Adrenal gland (tissue), 12 donors: ENCODE data around the gene LOXL1. TPM values are rescaled to one million over a fixed set of nuclear protein-coding genes. Genes with fewer than 3 reads are reported as not detected.
A peak's percentile ranks its signal among the peaks of the same experiment; 100 is the strongest.

Experiments
- DNase-seq, 7 donors: peaks; one replicate each; pipeline ENCODE4 v3.0.0-alpha.2; 2019 to 2020
- H3K27ac ChIP-seq, 5 donors: fragments of 200-600 bp; sonication (generic) in 4 of 5; 1 replicate in 3 of 5; 2 replicates in 2 of 5; pipeline versions ENCODE4 v1.5.1 to v1.8.0; 2016 to 2020; ENCODE audit warnings: mild to moderate bottlenecking in 1 of 5
- H3K27me3 ChIP-seq: fragments of 200-600 bp; 2 replicates; pipeline ENCODE4 v1.8.0; 2021
- H3K36me3 ChIP-seq, 2 donors: fragments of 200-600 bp; replicated peaks in 1 of 2; 1 replicate in 1 of 2; 2 replicates in 1 of 2; pipeline versions ENCODE4 v1.5.1 to v1.8.0; 2018 to 2022
- H3K4me1 ChIP-seq, 2 donors: fragments of 200-600 bp; replicated peaks in 1 of 2; 1 replicate in 1 of 2; 2 replicates in 1 of 2; pipeline versions ENCODE4 v1.5.1 to v1.8.0; 2018 to 2021
- H3K4me3 ChIP-seq, 4 donors: fragments of 200-600 bp; sonication (generic) in 3 of 4; one replicate each; pipeline ENCODE4 v1.5.1; 2016 to 2018
- H3K9me3 ChIP-seq, 3 donors: fragments of 200-600 bp; sonication (generic) in 1 of 3; replicated peaks in 1 of 3; 1 replicate in 2 of 3; 2 replicates in 1 of 3; pipeline versions ENCODE4 v1.5.1 to v1.8.0; 2016 to 2021
- POLR2A ChIP-seq, 2 donors: fragments of 450-650 bp; IDR thresholded peaks; one replicate each; pipeline ENCODE4 v1.6.1; 2017; ENCODE audit warnings: antibody characterized with exemption in 2 of 2, mild to moderate bottlenecking in 2 of 2, moderate library complexity in 1 of 2
- WGBS, 4 donors: extraction: QIAGEN DNeasy Blood & Tissue Kit in 2 of 4; methylation state at CpG; one replicate each; pipeline versions ENCODE4 v1.1.5 to v1.1.7; 2013 to 2017; 5-methylcytosine and 5-hydroxymethylcytosine counted together
- intact Hi-C, 2 donors: fragments of 100-400 bp; cut with DNase I; formaldehyde crosslinking; loops; one replicate each; pipeline versions ENCODE4 v1.14.1 to v1.15.0; 2022 to 2023
- polyA plus RNA-seq, 3 donors: library from polyadenylated mRNA; stranded (reverse); fragments of 200-250 nt in 2 of 3; fragments of 350-450 nt in 1 of 3; fragmentation: Illumina TruSeq in 1 of 3; extraction: RNeasy Lipid Tissue Mini Kit (QIAGEN cat#74804) in 1 of 3; gene quantifications; one replicate each; pipeline ENCODE4 v1.2.3, GENCODE V29; 2013 to 2014
- total RNA-seq, 9 donors: library from RNA; depleted of rRNA in 4 of 9; stranded (reverse); fragments of >200 nt in 4 of 9; fragments of 120-200 nt in 1 of 9; fragmentation: NEBNext Ultra II Directional in 1 of 9; extraction: Animal tissue kit (Norgen Biotek cat#: 25700) in 1 of 9; gene quantifications; one replicate each; pipeline versions ENCODE4 v1.1.0 to v1.2.4, GENCODE V29; 2013 to 2023
- TF ChIP-seq, protein P1 (sequence below), 6 experiments: fragments of 450-650 bp in 4 of 6; fragments of 200-600 bp in 2 of 6; sonication (generic) in 1 of 6; IDR thresholded peaks; 1 replicate in 5 of 6; 2 replicates in 1 of 6; pipeline versions ENCODE4 v1.5.1 to v1.8.0; 2016 to 2021; ENCODE audit warnings: antibody characterized with exemption in 6 of 6, mild to moderate bottlenecking in 2 of 6, moderate library complexity in 1 of 6
- donor health status: healthy with polysubstance abuse.
- donor health status: Bipolar disorder and iron deficiency.
- donor health status: DM: yes; HTN: yes; CAD: no.
- donor health status: DM: no; HTN: no; CAD: no.
- donor health status: DM: no; HTN: no; CAD: no.
- donor health status: DM: yes; HTN: yes; CAD: no.

The LOXL1 gene
- total and polyA plus RNA-seq, 12 donors, result 5.3 to 58.0 (median 10.9) TPM

DNA sequence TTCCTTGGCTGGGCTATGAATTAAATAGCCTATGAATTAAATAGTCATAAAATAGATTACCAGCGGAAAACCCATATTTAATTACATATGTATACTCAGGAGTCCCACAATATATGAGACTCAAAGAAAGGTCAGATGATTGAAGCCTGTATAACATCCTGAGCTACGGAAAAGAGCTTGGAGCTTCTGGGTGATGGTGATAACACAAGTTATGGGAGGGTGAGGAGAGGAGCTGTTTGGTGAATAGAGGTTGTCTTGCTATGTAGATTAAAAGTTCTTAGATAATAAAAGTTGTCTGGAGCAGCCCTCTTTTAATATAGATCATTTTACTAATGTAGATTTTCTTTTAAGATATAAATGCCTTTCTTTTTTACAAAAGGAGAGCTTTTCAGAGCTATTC, 70.0 kb downstream of the LOXL1 start:
- DNase-seq, result peak in 1 of 7 donors; percentile 1
- TF ChIP-seq, protein P1, sequence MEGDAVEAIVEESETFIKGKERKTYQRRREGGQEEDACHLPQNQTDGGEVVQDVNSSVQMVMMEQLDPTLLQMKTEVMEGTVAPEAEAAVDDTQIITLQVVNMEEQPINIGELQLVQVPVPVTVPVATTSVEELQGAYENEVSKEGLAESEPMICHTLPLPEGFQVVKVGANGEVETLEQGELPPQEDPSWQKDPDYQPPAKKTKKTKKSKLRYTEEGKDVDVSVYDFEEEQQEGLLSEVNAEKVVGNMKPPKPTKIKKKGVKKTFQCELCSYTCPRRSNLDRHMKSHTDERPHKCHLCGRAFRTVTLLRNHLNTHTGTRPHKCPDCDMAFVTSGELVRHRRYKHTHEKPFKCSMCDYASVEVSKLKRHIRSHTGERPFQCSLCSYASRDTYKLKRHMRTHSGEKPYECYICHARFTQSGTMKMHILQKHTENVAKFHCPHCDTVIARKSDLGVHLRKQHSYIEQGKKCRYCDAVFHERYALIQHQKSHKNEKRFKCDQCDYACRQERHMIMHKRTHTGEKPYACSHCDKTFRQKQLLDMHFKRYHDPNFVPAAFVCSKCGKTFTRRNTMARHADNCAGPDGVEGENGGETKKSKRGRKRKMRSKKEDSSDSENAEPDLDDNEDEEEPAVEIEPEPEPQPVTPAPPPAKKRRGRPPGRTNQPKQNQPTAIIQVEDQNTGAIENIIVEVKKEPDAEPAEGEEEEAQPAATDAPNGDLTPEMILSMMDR (IDR thresholded peaks at IDR 0.05), result no peak
- TF ChIP-seq POLR2A (IDR thresholded peaks at IDR 0.05), result no peak
- H3K9me3 ChIP-seq, result no peaks in the 10 kb centered on the region
- intact Hi-C loops, result no loop called here
- no peaks in the 10 kb centered on the region for H3K27me3 ChIP-seq
- H3K4me3 ChIP-seq, result peak overlapping the region in 2 of 4 donors; percentile 93
- 56 to 64% (median 57%) methylated on average over 2 of the region's 2 CpGs for WGBS, 4 donors
- peaks cover 0 to 18% of the 10 kb centered on the region in 2 donors for H3K36me3 ChIP-seq
- peaks cover 23 to 83% of the 10 kb centered on the region in 2 donors for H3K4me1 ChIP-seq
- peak overlapping the region in 4 of 5 donors; percentile 25 to 98 (median 63) for H3K27ac ChIP-seq

DNA sequence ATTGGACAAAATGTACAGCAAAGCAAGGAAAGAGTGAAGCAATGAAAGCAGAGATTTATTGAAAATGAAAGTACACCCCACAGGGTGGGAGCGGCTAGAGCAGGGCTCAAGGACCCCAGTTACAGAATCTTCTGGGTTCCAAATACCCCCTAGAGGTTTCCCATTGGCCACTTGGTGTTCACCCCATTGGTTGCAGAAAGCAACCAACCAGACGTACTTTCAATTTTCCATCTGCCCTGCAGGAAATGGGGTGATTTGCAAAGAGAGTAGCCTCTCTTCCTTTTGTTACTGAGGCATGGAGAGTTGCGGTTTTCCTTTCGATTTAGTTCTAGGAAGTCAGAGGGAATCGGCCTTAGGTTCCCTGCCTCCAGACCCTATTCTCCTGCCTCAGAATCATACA, 70.7 kb downstream of the LOXL1 start:
- intact Hi-C loops, result no loop called here
- Histone ChIP-seq H3K4me1 (peaks cover 17 to 78% of the 10 kb centered on the region in 2 donors), H3K27me3 (no peaks in the 10 kb centered on the region), H3K4me3 (peak overlapping the region in 1 of 4 donors; percentile 93), H3K9me3 (no peaks in the 10 kb centered on the region), H3K27ac (peak overlapping the region; percentile 6 to 86 (median 40)), H3K36me3 (peaks cover 0 to 18% of the 10 kb centered on the region in 2 donors)
- 36 to 49% (median 38%) methylated on average over 5 of the region's 5 CpGs for WGBS, 4 donors
- DNase-seq, result peak in 2 of 7 donors; percentile 32 to 55
- TF ChIP-seq, protein P1 (IDR thresholded peaks at IDR 0.05), result no peak
- no peak for TF ChIP-seq POLR2A (IDR thresholded peaks at IDR 0.05)

DNA sequence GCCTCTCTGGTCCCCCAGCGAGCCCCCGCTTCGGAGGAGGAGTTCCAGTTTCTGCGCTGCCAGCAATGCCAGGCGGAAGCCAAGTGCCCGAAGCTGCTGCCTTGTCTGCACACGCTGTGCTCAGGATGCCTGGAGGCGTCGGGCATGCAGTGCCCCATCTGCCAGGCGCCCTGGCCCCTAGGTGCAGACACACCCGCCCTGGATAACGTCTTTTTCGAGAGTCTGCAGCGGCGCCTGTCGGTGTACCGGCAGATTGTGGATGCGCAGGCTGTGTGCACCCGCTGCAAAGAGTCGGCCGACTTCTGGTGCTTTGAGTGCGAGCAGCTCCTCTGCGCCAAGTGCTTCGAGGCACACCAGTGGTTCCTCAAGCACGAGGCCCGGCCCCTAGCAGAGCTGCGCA, 71.7 kb downstream of the LOXL1 start:
- DNase-seq, result peak in 3 of 7 donors; percentile 14 to 54 (median 24)
- H3K27ac ChIP-seq, result peak overlapping the region in 2 of 5 donors; percentile 65 to 86
- no peaks in the 10 kb centered on the region for H3K9me3 ChIP-seq
- H3K4me1 ChIP-seq, result peaks cover 17 to 70% of the 10 kb centered on the region in 2 donors
- TF ChIP-seq, protein P1 (IDR thresholded peaks at IDR 0.05), result no peak
- TF ChIP-seq POLR2A (IDR thresholded peaks at IDR 0.05), result no peak
- peak overlapping the region in 1 of 4 donors; percentile 93 for H3K4me3 ChIP-seq
- intact Hi-C loops, result no loop called here
- peaks cover 0 to 21% of the 10 kb centered on the region in 2 donors for H3K36me3 ChIP-seq
- 94 to 99% (median 95%) methylated on average over 14 to 27 of the region's 27 CpGs for WGBS, 4 donors
- H3K27me3 ChIP-seq, result no peaks in the 10 kb centered on the region

Other genes starting within 250 kb of the LOXL1 start
- 100 to 1,000 TPM in 4 of 9 donors, 10 to 100 TPM in 5; 68.4 to 147 (median 88.2) TPM for gene CD276, start 242.1 kb upstream of the LOXL1 start, total RNA-seq
- gene CD276, start 242.1 kb upstream of the LOXL1 start, polyA plus RNA-seq, result 10 to 100 TPM; 53.4 to 100.0 (median 78.7) TPM
- gene INSYN1, start 173.1 kb upstream of the LOXL1 start, total RNA-seq, result 1 to 10 TPM; 1.6 to 6.1 (median 3.6) TPM
- gene INSYN1, start 173.1 kb upstream of the LOXL1 start, polyA plus RNA-seq, result 10 to 100 TPM in 2 of 3 donors, under 1 TPM in 1; 0.68 to 19.5 (median 10.3) TPM
- not detected for gene TBC1D21, start 52.9 kb upstream of the LOXL1 start, total RNA-seq
- not detected for gene TBC1D21, start 52.9 kb upstream of the LOXL1 start, polyA plus RNA-seq
- 10 to 100 TPM; 21.7 to 92.2 (median 33.0) TPM for gene STOML1, start 65.8 kb downstream of the LOXL1 start, total RNA-seq
- 10 to 100 TPM in 2 of 3 donors, 1 to 10 TPM in 1; 8.6 to 27.5 (median 23.9) TPM for gene STOML1, start 65.8 kb downstream of the LOXL1 start, polyA plus RNA-seq
- gene PML, start 68.3 kb downstream of the LOXL1 start, total RNA-seq, result 100 to 1,000 TPM in 1 of 9 donors, 10 to 100 TPM in 7, 1 to 10 TPM in 1; 7.0 to 103 (median 63.9) TPM
- 10 to 100 TPM; 10.5 to 44.1 (median 37.0) TPM for gene PML, start 68.3 kb downstream of the LOXL1 start, polyA plus RNA-seq
- under 1 TPM in 1 of 9 donors, not detected in 8; 0.44 TPM for gene GOLGA6A, start 156.1 kb downstream of the LOXL1 start, total RNA-seq
- under 1 TPM in 1 of 3 donors, not detected in 2; 0.03 TPM for gene GOLGA6A, start 156.1 kb downstream of the LOXL1 start, polyA plus RNA-seq
- gene ISLR2, start 204.1 kb downstream of the LOXL1 start, total RNA-seq, result 1 to 10 TPM in 2 of 9 donors, under 1 TPM in 6, not detected in 1; 0.13 to 2.6 (median 0.56) TPM
- under 1 TPM; 0.24 to 0.48 (median 0.27) TPM for gene ISLR2, start 204.1 kb downstream of the LOXL1 start, polyA plus RNA-seq
- 10 to 100 TPM in 7 of 9 donors, 1 to 10 TPM in 2; 7.9 to 63.4 (median 31.1) TPM for gene ISLR, start 247.2 kb downstream of the LOXL1 start, total RNA-seq
- gene ISLR, start 247.2 kb downstream of the LOXL1 start, polyA plus RNA-seq, result 10 to 100 TPM in 2 of 3 donors, 1 to 10 TPM in 1; 6.1 to 26.3 (median 19.2) TPM